HTERT RPE-1 (cell line): ENCODE results near the gene CHRM5.

Experiments
- in situ Hi-C: fragments of 300-500 bp; cut with MboI; formaldehyde crosslinking; loops from 4 replicates; pipeline ENCODE4 v1.14.3; 2020; ENCODE audit warnings: low sequenced_read_pairs

Gene CHRM5

GRCh38 chr15:34084086-34084485, 115.8 kb downstream of the CHRM5 start:
- in situ Hi-C loops, result no loop called here

- in situ Hi-C loops, result no loop called here
Measured at GRCh38 chr15:34085746-34086145, 117.4 kb downstream of the CHRM5 start.

DNA sequence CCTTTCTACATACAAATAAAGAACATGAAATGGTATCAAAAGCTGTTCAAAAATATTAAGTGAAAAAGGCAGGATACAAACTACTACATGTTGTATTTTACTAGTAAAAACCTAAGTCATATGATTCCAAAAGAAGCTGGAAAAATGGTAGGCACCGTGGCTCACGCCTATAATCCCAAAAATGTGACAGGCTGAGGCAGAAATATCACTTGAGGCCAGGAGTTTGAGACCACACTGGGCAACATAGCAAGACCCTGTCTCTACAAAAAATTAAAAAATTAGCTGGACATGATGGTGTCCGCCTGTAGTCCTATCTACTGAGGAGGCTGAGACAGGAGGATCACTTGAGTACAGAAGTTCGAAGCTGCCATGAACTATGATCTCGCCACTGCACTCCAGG, 131.6 kb downstream of the CHRM5 start:
- in situ Hi-C loops, result no loop called here

DNA sequence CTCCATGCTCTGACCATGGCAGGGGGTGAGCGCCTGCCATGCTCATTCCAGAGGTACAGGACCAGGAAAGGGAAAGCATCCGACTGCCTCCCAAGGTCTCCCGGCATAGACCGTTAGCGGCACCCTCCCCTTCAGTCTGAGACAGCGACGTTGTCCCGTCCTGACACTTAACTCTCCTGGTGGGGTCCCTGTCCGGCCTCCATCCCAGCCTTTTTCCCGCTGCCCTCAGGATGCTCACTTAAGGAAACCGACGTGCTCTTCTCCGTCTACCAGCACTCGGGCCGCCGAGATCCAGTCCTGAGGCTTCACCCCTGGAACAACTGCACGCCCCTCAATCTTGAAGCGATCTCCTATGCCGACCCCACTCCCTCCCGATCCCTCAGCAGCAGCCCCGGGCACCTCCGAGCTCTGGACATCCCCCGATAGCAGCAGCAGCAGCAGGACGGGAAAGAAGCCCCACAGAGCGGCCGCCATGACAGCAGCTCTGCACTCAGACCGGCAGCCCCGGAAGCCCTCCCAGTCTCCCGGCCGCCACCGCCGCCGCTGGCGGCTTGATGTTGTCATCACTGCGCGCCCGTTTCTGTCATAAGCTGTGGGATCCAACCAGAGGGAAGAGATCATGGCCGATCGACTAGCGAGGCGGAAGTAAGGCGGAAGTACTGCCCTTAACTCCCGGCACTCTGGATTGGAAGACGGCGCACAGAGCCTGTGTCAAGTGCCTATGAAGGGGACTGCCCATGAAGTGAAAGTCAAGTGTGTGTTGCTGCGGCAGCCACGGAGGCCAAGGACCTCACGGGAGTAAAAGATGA, 133.3 kb downstream of the CHRM5 start, which contains the start of the genes EMC7 and PGBD4:
Gene EMC7 (minus strand): TSS at position 497 of the 809 bp plus-strand sequence. CDS start 23 bp downstream, at position 474.
Gene PGBD4 (plus strand): TSS at position 718 of the 809 bp plus-strand sequence. CDS start 449 bp downstream, outside the sequence.
- in situ Hi-C loops, result no loop called here

DNA sequence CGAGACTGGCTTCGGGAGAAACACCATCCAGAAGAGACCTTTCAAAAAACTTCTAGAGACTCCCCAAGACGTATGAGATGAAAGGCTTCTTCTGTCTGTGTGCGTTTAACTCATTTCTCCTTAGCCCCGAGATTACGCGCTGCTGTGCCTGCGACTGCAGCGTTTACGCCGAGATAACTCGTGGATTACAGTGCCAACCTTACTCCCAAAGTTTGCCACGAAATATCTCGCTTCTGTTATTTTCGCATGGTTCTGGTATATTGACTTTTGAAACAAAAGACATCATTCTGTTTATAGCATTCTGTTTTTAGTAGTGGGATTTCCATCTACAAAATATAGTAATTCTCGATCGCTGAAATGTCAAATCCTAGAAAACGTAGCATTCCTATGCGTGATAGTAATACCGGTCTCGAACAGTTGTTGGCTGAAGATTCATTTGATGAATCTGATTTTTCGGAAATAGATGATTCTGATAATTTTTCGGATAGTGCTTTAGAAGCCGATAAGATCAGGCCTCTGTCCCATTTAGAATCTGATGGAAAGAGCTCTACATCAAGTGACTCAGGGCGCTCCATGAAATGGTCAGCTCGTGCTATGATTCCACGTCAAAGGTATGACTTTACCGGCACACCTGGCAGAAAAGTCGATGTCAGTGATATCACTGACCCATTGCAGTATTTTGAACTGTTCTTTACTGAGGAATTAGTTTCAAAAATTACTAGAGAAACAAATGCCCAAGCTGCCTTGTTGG, 134.1 kb downstream of the CHRM5 start:
- in situ Hi-C loops, result no loop called here

- in situ Hi-C loops, result no loop called here
Measured at GRCh38 chr15:34106423-34106822, 138.1 kb downstream of the CHRM5 start.

GRCh38 chr15:34107315-34107714, 139.0 kb downstream of the CHRM5 start:
- in situ Hi-C loops, result no loop called here

DNA sequence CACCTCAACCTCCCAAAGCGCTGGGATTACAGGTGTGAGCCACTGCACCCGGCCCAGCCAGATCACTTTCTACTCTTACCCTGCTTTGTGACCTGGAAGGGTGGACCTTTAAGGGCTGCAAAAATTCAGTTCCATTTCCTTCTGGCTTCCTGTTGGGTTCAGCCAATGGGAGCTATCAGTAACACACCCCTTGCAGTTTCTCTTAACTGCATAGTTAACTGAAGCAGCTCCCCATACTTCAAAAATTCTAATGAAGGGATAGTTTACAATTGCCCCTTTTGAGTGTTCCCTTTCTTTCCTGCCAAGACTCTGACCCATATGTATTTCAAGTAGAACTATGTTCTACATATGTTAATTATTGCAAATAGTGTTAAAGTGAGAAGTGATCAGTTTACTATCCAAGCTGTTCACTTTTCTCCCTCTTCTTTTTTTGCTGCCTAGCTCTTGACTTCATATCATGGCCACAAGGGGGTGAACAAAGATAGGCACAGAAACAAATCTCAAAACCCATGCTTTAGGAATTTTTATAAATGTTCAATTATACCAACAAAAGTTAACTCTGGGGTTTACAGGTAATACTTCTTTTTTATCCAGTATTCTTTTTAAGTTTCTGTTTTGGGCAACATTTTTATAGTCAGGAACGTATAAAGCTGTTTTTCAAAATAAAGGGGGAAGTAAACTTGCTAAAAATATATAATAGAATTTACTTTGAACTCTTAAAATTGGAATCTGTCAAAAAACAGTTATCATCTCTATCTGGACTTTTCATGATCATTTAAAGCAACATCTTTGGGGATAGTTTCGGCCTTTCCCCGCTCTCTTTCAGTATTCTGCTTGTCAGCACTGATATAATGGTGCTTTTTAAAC, 141.7 kb downstream of the CHRM5 start:
- in situ Hi-C loops, result no loop called here

GRCh38 chr15:34111488-34111887, 143.2 kb downstream of the CHRM5 start:
- in situ Hi-C loops, result no loop called here

GRCh38 chr15:34114215-34114614, 145.9 kb downstream of the CHRM5 start:
- in situ Hi-C loops, result no loop called here

DNA sequence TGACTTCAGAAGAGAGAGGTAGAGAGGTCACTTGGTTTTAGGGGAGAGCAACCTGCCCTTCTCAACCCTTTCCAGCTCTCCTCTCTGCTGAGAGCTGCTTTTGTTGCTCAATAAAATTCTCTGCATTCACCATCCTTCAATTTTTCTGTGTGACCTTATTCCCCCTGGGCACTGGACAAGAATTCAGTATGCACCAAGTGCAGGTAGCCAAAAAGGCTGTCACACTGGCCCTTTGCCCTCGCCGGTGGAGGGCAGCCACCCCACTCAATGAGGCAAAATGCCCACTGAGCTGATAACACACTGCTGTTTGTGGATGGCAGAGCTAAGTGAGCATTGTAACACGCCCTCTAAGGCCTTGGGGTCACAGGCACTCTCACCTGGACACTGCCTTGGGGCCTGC, 146.4 kb downstream of the CHRM5 start:
- in situ Hi-C loops, result no loop called here

DNA sequence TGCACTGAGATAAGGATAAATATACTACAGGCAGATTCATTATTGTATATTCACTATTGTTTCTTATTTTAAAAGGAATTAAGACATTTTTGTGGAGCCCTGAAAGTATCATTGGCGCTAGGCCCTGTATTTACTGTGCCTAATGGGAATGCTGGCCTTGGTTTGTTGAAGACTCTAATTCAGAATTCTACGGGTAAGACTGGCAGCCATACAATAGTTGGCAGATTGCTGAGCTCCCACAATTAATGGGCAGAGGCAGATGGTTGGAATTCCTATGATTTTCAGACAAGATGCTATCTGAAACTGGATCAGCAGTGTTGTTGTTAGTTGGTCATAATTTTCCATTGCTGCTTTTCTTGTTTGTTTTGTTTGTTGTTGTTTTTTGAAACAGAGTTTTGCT, 148.3 kb downstream of the CHRM5 start:
- in situ Hi-C loops, result no loop called here
